CD4-positive, alpha-beta T cell treated with Interleukin-17A for 4 hours (primary cell): Measurements from ENCODE around the gene NPAS3.

Source experiments
- DNase-seq: peaks from one replicate; pipeline ENCODE4 v3.0.0-alpha.2; 2020; ENCODE audit warnings: mixed read lengths

Gene NPAS3

DNA sequence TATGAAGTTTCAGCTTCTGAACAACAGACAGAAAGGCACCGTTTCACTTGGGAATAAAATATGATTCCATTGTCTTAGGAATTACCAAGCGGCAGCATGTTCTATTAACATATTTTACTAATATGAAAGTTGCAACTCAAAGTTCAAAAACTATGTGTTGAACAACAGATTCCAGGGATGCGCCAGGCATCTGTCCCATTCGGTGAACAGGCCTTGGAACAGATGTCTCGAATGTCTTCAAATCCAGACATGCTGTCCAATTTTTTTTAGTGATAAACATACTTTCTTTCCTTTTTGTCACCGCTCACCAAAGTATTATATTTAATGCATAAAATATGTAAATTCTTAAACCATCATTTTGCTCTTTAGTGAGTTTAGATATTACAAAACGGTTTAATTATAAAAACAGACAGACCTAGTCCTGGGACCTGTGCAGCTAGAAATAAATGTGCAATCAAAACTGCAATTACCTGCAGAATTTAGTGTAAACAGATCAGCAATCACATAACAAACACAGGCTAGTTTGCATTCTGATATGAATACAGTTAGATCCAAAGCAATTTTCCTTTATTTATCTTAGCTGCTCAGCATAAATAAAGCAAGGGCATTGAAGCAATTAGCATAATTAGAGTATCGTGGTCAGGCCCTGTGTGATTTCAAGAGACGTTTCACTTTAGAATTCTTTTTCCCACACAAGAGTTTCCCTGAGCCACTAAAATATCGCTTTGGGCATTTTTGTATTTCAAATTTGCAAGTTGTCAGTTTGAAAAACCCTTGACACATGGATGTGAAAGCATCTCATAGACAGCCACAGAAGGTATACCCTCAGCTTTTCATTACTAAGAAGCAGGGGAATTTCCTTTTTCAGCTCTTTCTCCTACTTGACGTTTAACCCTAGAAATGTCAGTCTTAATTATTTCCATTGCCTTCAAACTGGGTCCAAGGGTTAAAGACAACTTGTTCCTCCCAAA, 591.4 kb downstream of the NPAS3 start:
- DNase-seq: no peak

- no peak for DNase-seq
Measured at GRCh38 chr14:33532553-33532952, 593.9 kb downstream of the NPAS3 start.

GRCh38 chr14:33534104-33534503, 595.4 kb downstream of the NPAS3 start:
- no peak for DNase-seq

DNA sequence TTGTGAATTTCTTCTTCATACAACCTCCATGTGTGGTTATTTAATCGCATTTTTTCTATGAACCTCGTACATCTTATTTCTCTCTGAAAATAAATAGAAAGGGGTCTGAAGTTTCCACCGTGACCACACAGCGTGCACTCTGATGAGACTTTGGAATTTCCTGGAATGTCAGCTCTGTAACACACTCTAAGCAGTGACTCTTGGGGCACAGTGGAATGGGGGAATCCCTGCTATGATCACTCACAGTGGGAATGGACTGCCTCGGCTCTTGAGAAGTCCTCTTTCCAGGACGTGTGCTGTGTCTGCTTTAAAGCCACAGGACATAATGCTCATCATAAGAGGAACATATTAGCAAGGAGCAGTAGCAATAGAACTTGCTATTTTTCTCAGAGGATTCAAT, 596.0 kb downstream of the NPAS3 start:
- no peak for DNase-seq

GRCh38 chr14:33539918-33540357, 601.3 kb downstream of the NPAS3 start:
- no peak for DNase-seq

- no peak for DNase-seq
Measured at GRCh38 chr14:33541171-33541570, 602.5 kb downstream of the NPAS3 start.

- DNase-seq: no peak
Measured at GRCh38 chr14:33542338-33543287, 603.9 kb downstream of the NPAS3 start.

DNA sequence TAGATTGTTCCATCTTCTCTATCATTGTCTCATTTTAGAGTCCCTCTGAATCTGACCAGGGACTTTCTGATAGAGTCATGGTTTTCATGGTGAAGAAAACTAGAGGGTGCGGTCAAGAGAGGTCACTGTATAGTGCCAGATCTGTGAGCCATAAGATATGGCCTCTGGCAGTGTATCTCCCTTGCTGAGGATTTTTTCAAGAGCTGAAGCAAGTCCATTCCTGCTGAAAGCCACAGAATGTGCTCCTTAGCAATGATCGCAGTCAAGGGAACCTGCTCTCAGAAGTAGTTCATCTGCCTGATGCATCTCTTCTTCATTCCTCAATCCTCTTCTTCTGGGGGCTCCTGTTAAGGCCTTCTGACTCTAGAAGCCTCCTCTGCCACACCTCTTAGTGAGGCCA, 607.0 kb downstream of the NPAS3 start:
- DNase-seq: no peak

- DNase-seq: no peak
Measured at GRCh38 chr14:33548606-33549005, 609.9 kb downstream of the NPAS3 start.

GRCh38 chr14:33551963-33552362, 613.3 kb downstream of the NPAS3 start:
- DNase-seq: no peak

DNA sequence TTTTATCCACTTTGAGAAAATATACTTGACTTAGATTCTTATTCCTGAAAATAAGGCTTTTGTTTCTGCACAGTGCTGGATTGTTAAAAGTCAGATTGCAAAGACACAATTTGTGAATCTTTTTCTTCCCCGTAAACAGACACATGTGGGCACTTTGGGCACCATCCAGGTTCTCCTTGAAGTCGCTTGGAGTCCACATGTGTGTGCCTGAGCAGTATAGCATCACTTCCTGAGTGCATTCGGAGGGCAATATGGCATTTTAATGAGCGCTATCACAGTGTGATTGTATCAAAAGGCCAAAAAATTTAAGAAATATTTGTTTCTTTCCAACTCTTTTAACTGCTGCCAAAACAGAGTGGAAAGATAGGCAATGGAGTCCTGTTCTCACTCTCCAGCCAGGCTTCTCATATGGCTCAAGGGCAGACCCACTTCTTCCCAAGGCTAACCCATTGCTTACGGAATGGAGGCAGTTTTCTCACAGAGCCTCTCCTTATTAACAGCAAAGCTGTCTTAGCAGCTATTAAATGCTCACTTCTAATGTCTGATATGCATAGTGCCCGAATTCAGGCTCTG, 615.1 kb downstream of the NPAS3 start:
- DNase-seq: no peak

DNA sequence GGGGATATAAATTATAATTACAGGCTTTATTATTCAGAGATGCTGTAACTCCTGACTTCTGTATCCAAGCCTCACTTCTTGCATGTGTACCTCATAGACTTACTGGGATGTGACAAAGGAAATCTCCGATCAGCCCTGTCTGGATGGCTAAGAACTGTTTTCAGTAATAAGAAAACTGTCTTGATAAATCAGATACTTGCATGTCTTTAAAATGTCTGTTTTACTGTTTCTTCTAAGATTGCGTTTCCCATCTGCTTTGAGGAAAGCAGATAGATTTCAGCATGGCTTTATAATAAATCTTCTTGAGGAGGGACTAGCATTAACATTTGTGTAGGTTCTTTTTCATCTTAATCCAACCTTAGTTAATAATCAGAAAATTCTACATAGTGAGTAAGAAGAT, 616.3 kb downstream of the NPAS3 start:
- no peak for DNase-seq

DNA sequence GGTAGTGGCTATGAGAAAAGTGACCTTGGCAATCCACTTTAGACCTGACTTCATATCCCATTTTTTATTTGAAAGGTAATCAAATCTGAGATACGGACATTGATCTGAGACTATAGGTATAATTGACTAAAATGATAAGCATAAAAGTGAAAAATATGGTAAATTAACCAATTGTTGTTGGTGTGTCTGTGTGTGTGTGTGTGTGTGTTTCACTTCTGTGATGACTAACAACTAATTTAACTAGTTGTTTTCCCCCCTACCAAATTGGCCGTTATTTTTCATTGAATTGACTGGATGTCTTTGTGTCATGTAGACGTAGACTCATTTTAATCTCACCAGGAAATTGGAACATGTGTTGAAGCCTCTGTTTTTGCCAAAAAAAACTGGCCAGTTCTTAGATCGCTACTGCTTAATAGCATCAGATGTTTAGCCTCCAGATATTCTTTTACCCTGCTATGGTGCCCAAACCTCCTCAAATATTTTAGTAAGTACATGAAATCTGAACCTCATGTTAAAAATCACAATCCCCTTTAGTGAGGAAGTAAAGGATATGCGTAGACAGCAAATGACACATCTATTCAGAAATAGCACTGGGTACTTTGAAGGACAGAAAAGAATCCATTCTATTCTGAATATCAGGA, 617.2 kb downstream of the NPAS3 start:
- no peak for DNase-seq

- DNase-seq: no peak
Measured at GRCh38 chr14:33556382-33557121, 617.9 kb downstream of the NPAS3 start.

DNA sequence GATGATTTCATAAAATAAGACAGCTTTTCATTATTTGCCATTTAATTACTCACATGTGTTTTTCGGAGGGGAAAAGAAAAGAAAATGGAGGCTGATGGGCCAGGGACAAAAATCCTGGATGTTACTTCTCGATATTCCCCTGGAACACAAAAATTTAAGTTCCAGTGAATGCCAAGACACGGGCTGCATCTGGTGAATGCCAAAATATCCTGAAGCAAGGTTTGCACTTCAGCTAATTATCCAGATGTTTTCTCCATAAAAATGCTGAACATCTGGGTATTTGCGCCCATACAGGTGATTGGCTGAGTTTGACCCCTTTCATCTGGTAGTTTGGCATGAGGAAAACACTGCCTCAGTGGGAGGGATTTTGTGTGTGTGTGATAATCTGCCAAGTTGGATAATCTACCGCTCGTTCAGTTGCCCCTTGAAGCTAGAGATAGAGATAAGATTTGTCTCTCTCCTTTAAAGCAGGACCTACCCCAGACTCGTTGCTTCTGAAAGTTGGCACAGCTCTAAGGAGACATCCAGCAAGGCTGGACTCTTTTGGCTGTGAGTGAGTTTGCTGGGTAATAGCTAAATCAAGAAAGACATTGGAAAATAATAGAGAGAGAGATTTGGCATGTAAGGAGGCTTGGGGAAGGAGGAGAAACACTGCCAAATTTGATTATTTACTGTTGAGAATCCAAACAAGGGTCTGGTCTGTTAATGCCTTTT, 622.2 kb downstream of the NPAS3 start:
- DNase-seq: no peak

- DNase-seq: no peak
Measured at GRCh38 chr14:33561488-33562175, 623.0 kb downstream of the NPAS3 start.

DNA sequence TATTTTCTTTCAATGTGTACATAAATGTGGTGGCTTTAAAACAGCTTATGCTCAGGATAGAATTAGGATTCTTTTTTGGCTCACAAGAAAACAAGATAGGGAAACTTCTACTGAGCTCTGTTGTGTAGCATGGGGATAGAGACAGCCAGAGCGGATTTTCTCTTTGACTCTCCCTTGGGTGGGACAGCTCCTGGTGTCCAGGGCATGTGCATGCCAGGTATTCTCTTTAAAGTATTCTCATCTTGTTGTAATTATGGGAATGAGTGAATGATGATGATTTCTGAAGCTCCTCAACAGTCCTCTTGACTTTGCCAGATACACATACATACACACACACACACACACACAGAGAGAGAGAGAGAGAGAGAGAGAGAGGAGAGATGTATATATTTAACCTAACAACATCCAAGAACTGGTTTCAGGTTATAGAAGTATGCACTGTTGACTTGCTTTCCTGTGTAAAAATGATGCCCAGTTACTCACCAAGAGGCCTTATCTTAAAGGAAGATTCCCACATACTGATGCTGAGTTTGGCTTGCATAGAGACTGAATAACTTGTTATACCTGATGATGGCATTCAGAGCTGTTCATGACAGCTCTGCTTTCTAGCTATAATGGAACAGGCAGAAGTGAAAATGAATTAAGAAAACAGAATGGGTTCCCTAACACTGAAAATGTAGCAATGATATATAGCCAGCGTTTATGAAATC, 624.7 kb downstream of the NPAS3 start:
- DNase-seq: no peak

GRCh38 chr14:33563901-33564197, 625.2 kb downstream of the NPAS3 start:
- DNase-seq: no peak

GRCh38 chr14:33564774-33565630, 626.3 kb downstream of the NPAS3 start:
- DNase-seq: no peak
